IMR-90 (cell line): Measurements from ENCODE around the gene SMAP1. TPM values are rescaled to one million over a fixed set of nuclear protein-coding genes. Genes with fewer than 3 reads are reported as not detected.

Source experiments
- ATAC-seq: fragments of 200-7000 bp; cut with Tn5 transposase; 2 replicates; pipeline ENCODE4 v1.9.1; 2020; ENCODE audit warnings: low read depth, mild to moderate bottlenecking, moderate library complexity
- BruUV-seq: library from RNA; stranded (reverse); fragments of 400-500 nt; replicated peaks from 2 replicates; lab custom pipeline; 2021; lab: Mats Ljungman, UMichigan
- CTCF ChIA-PET: fragments of 300-600 bp; formaldehyde crosslinking; extraction: SDS; loops from one replicate; lab custom pipeline; 2021; ENCODE audit warnings: antibody characterized with exemption; lab: Yijun Ruan, JAX
- POLR2A ChIA-PET: fragments of 300-600 bp; sonication (Branson Sonifier 250); formaldehyde crosslinking; loops from one replicate; lab custom pipeline; 2022; ENCODE audit warnings: antibody characterized with exemption; ENCODE audit not compliant: unreplicated experiment; lab: Charles Lee
- DNase-seq: peaks from one replicate; pipeline ENCODE4 v3.0.0; 2013
- H2AFZ ChIP-seq: replicated peaks from 2 replicates; pipeline ENCODE3; 2013; ENCODE audit warnings: low read length, mild to moderate bottlenecking; ENCODE audit not compliant: poor library complexity
- H2AK5ac ChIP-seq: 2 replicates; pipeline ENCODE4 v1.6.1; 2013; ENCODE audit warnings: low read depth, low read length, inconsistent platforms
- H2AK9ac ChIP-seq: replicated peaks from 2 replicates; pipeline ENCODE3; 2013; ENCODE audit warnings: mild to moderate bottlenecking, low read depth, low read length, moderate library complexity; ENCODE audit not compliant: poor library complexity
- H2BK120ac ChIP-seq: 2 replicates; pipeline ENCODE4 v1.6.1; 2013; ENCODE audit warnings: low read depth, low read length, inconsistent platforms
- H2BK15ac ChIP-seq: 3 replicates; pipeline ENCODE4 v1.6.1; 2013; ENCODE audit warnings: low read depth, low read length, inconsistent platforms
- H2BK20ac ChIP-seq: 2 replicates; pipeline ENCODE4 v1.6.1; 2013; ENCODE audit warnings: low read depth, mild to moderate bottlenecking, inconsistent platforms, low read length, moderate library complexity
- H2BK5ac ChIP-seq: 2 replicates; pipeline ENCODE4 v1.6.1; 2013; ENCODE audit warnings: mild to moderate bottlenecking, low read depth, low read length, inconsistent platforms; ENCODE audit not compliant: poor library complexity, severe bottlenecking
- H3K14ac ChIP-seq: replicated peaks from 2 replicates; pipeline ENCODE4 v1.6.1; 2013; ENCODE audit warnings: low read depth, low read length, inconsistent platforms
- H3K18ac ChIP-seq: 2 replicates; pipeline ENCODE4 v1.6.1; 2013; ENCODE audit warnings: low read depth, low read length, control low read depth
- H3K23ac ChIP-seq: 2 replicates; pipeline ENCODE4 v1.6.1; 2013; ENCODE audit warnings: low read depth, low read length, inconsistent platforms
- H3K27ac ChIP-seq: 2 replicates; pipeline ENCODE4 v1.5.1; 2013; ENCODE audit warnings: mild to moderate bottlenecking, control low read depth, low read length; ENCODE audit not compliant: insufficient read depth
- H3K27me3 ChIP-seq: 2 replicates; pipeline ENCODE4 v1.6.1; 2013; ENCODE audit warnings: low read length; ENCODE audit not compliant: control insufficient read depth, insufficient read depth
- H3K36me3 ChIP-seq: 2 replicates; pipeline ENCODE4 v1.6.1; 2013; ENCODE audit warnings: low read length, mixed read lengths; ENCODE audit not compliant: control insufficient read depth, insufficient read depth
- H3K4ac ChIP-seq: 2 replicates; pipeline ENCODE4 v1.6.1; 2013; ENCODE audit warnings: low read depth, low read length, inconsistent platforms
- H3K4me1 ChIP-seq: 2 replicates; pipeline ENCODE4 v1.6.1; 2013; ENCODE audit warnings: low read length, mixed read lengths; ENCODE audit not compliant: control insufficient read depth, insufficient read depth
- H3K4me2 ChIP-seq: 2 replicates; pipeline ENCODE4 v1.6.1; 2013; ENCODE audit warnings: low read depth, mild to moderate bottlenecking, control low read depth, low read length, moderate library complexity
- H3K4me3 ChIP-seq: 2 replicates; pipeline ENCODE4 v1.5.1; 2013; ENCODE audit warnings: low read depth, mild to moderate bottlenecking, control low read depth, low read length, moderate library complexity; ENCODE audit not compliant: insufficient read depth
- H3K56ac ChIP-seq: 2 replicates; pipeline ENCODE4 v1.6.1; 2013; ENCODE audit warnings: low read length, inconsistent platforms; ENCODE audit not compliant: insufficient read depth; ENCODE audit errors: extremely low read depth
- H3K79me1 ChIP-seq, 2 experiments: 2 replicates each; pipeline ENCODE4 v1.6.1; 2013; ENCODE audit warnings: low read length in 2 of 2, inconsistent platforms in 1 of 2, low read depth in 1 of 2
- H3K9ac ChIP-seq: 2 replicates; pipeline ENCODE4 v1.6.1; 2013; ENCODE audit warnings: low read depth, low read length, control low read depth
- H3K9me1 ChIP-seq: 2 replicates; pipeline ENCODE4 v1.6.1; 2013; ENCODE audit warnings: low read length, inconsistent platforms; ENCODE audit not compliant: insufficient read depth
- H3K9me3 ChIP-seq: 2 replicates; pipeline ENCODE4 v1.6.1; 2013; ENCODE audit warnings: low read length; ENCODE audit not compliant: control insufficient read depth, insufficient read depth
- H4K20me1 ChIP-seq: 2 replicates; pipeline ENCODE4 v1.6.1; 2013; ENCODE audit warnings: low read length, inconsistent platforms; ENCODE audit not compliant: insufficient read depth
- H4K5ac ChIP-seq: 2 replicates; pipeline ENCODE4 v1.6.1; 2013; ENCODE audit warnings: mild to moderate bottlenecking, low read depth, low read length, control low read depth
- H4K8ac ChIP-seq, 2 experiments: 2 replicates each; pipeline ENCODE4 v1.6.1; 2013; ENCODE audit warnings: low read depth in 2 of 2, low read length in 2 of 2, control low read depth in 1 of 2, inconsistent platforms in 1 of 2
- H4K91ac ChIP-seq: 2 replicates; pipeline ENCODE4 v1.6.1; 2013; ENCODE audit warnings: low read depth, low read length, inconsistent platforms; ENCODE audit not compliant: insufficient read depth
- MAFK ChIP-seq: IDR thresholded peaks from 2 replicates; pipeline ENCODE4 v1.6.1; 2012; ENCODE audit warnings: low read depth, low read length, improper control_type of control experiment
- USF2 ChIP-seq: fragments of 150-350 bp; IDR thresholded peaks from 2 replicates; pipeline ENCODE4 v1.6.1; 2017; ENCODE audit warnings: mild to moderate bottlenecking, antibody characterized with exemption, low read length, low read depth
- WGBS, 2 experiments: methylation state at CpG; one replicate each; pipeline versions ENCODE4 v1.1.5 to v1.1.7; 2013; ENCODE audit warnings: missing lambda C conversion rate in 2 of 2; ENCODE audit not compliant: insufficient read length in 1 of 2; ENCODE audit errors: extremely low coverage in 2 of 2; 5-methylcytosine and 5-hydroxymethylcytosine counted together
- dilution Hi-C: fragments of 300-500 bp; cut with HindIII; formaldehyde crosslinking; loops from one replicate; pipeline ENCODE4 v1.14.3; 2018; ENCODE audit warnings: low sequenced_read_pairs; ENCODE audit not compliant: unreplicated experiment
- in situ Hi-C: fragments of 300-500 bp; cut with MboI; formaldehyde crosslinking; loops from 3 replicates; pipeline ENCODE4 v1.14.3; 2019; ENCODE audit warnings: low sequenced_read_pairs, inconsistent platforms, mixed read lengths
- intact Hi-C: fragments of 100-400 bp; cut with micrococcal nuclease; formaldehyde crosslinking; loops from 2 replicates; pipeline ENCODE4 v1.10.0; 2022
- polyA plus RNA-seq, 3 experiments: library from polyadenylated mRNA; depleted of rRNA; stranded (reverse); fragments of >200 nt; gene quantifications; 2 replicates each; pipeline ENCODE4 v1.2.3, GENCODE V29; 2012; ENCODE audit warnings: low replicate concordance in 1 of 3
- total RNA-seq: library from RNA; depleted of rRNA; stranded (reverse); fragments of >200 nt; gene quantifications from 2 replicates; pipeline ENCODE4 v1.2.3, GENCODE V29; 2012

The SMAP1 gene
- total and polyA plus RNA-seq, 2 of the 4 experiments (the other 2 are of a cell fraction): 14.8 to 16.7 TPM

GRCh38 chr6:70673601-70674000, 5.9 kb downstream of the SMAP1 start:
- ATAC-seq: peak; percentile 79
- in situ Hi-C loops: no loop called here
- no peak overlapping the region for H3K4ac ChIP-seq
- no peak overlapping the region for H2BK15ac ChIP-seq
- no peak overlapping the region for H3K23ac ChIP-seq
- DNase-seq: peak; percentile 55
- TF ChIP-seq USF2: no peak
- peak; percentile 84 for TF ChIP-seq MAFK
- H3K4me2 ChIP-seq: no peak overlapping the region
- H3K18ac ChIP-seq: no peak overlapping the region
- peaks cover 2% of the 10 kb centered on the region; the same call in 1 of the 2 replicates for H3K4me1 ChIP-seq
- no TSS peak for BruUV-seq
- intact Hi-C loops: no loop called here
- no peak overlapping the region for H2BK20ac ChIP-seq
- no peak overlapping the region for H3K4me3 ChIP-seq
- ChIA-PET POLR2A (no interaction called here), CTCF (no interaction called here)
- H2BK5ac ChIP-seq: no peak overlapping the region
- H3K27me3 ChIP-seq: no peaks in the 10 kb centered on the region
- dilution Hi-C loops: no loop called here
- no peak overlapping the region for H3K9ac ChIP-seq
- H4K20me1 ChIP-seq: peaks cover 12% of the 10 kb centered on the region
- H2AK9ac ChIP-seq: no peak overlapping the region
- no peak overlapping the region for H4K91ac ChIP-seq
- H3K36me3 ChIP-seq: no peaks in the 10 kb centered on the region
- H3K9me3 ChIP-seq: no peaks in the 10 kb centered on the region
- H3K27ac ChIP-seq: no peak overlapping the region
- no peak overlapping the region for H2AK5ac ChIP-seq
- no peak overlapping the region for H3K56ac ChIP-seq
- no peak overlapping the region for H2BK120ac ChIP-seq
- H4K8ac ChIP-seq: no peak overlapping the region
- no peak overlapping the region for H2AFZ ChIP-seq
- H3K9me1 ChIP-seq: peaks cover 4% of the 10 kb centered on the region; the same call in 1 of the 2 replicates
- whole genome bisulfite sequencing, 2 experiments: no CpG with 5 or more reads among the region's 1 CpG
- peaks cover 15 to 47% of the 10 kb centered on the region in 2 experiments for H3K79me1 ChIP-seq
- no peak overlapping the region for H4K5ac ChIP-seq
- no peak overlapping the region for H3K14ac ChIP-seq
